NCI-H2029 treated with DMSO at 0.1 percent for 48 hours (cell line): ENCODE results near the gene KRTAP5-8.
A peak's percentile ranks its signal among the peaks of the same experiment; 100 is the strongest.
"Not testable (repeated sequence)": the region's sequence is repeated elsewhere in the genome, so short reads cannot be mapped to it uniquely, and the experiment has no call there.

Experiments
- DNase-seq: peaks from one replicate; lab custom pipeline; 2025; lab: John Stamatoyannopoulos, UW

The KRTAP5-8 gene

GRCh38 chr11:71574418-71574817, 36.6 kb downstream of the KRTAP5-8 start:
- peak; percentile 3 for DNase-seq

DNA sequence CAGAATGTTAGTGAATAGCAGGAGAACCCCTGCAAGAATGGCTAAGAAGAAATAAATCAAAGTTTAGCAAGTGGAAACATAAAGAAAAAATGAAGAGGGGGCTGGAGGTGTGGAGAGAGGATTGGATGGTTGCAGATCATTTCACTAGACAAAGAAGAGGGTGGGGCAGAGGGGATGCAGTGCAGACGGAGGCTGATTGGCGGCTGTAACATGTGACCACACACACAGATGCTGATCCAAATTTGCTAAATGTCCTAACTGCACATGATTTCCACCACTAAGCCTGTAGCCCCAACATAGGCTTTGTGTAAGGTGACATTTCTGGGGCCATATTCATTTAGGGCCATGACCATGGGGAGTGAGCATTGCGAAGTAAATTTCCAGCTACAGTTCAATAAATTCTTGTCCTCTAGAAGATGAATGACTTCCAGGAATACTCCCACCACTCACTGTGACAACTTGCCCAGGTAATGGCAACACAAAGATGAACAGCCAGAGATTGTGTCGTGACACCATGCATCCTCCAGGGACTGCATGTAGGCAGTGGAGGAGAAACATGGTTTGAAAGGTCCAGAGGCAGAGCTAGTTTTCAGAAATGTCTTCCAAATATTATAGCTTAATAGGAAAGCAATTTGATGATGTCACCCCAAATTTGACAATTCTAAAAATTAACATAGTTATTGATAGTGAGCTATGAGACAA, 38.0 kb downstream of the KRTAP5-8 start:
- DNase-seq = no peak

GRCh38 chr11:71576688-71577465, 39.1 kb downstream of the KRTAP5-8 start:
- DNase-seq = not testable (repeated sequence)

DNA sequence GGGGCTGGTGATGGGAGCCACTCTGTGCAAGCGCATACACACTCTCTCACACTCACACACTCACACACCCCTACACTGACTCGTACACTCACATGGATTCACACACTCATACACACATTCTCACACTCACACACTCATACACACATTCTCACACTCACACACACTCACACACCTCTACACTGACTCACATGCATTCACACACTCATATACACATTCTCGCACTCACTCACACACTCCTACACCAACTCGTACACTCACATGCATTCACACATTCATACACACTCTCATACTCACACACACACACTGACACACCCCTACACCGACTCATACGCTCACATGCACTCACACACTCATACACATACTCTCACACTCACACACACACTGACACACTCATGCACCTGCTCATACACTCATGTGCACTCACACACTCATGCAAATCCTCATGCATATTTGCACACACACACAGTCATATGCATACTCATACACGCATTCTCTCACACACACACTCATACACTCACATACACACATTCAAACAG, 39.7 kb downstream of the KRTAP5-8 start:
- no peak for DNase-seq

DNA sequence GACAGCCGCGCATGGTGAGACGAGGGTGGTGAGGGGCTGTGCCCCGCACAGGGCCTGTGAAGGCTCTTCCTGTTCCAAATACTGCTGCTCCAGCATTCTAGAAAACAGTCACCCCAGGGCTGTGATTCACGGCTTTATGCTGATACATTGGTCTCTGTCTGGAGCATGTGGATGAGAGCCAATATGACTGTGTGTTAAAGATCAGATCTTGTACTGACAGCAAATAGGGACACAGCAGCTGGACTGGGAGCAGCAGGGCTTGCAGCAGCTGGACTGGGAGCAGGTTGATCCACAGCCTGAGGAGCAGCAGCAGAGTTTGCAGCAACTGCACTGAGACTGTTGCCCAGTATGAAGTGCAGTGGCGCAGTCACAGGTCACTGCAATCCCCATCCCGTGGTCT, 41.7 kb downstream of the KRTAP5-8 start:
- not testable (repeated sequence) for DNase-seq

DNA sequence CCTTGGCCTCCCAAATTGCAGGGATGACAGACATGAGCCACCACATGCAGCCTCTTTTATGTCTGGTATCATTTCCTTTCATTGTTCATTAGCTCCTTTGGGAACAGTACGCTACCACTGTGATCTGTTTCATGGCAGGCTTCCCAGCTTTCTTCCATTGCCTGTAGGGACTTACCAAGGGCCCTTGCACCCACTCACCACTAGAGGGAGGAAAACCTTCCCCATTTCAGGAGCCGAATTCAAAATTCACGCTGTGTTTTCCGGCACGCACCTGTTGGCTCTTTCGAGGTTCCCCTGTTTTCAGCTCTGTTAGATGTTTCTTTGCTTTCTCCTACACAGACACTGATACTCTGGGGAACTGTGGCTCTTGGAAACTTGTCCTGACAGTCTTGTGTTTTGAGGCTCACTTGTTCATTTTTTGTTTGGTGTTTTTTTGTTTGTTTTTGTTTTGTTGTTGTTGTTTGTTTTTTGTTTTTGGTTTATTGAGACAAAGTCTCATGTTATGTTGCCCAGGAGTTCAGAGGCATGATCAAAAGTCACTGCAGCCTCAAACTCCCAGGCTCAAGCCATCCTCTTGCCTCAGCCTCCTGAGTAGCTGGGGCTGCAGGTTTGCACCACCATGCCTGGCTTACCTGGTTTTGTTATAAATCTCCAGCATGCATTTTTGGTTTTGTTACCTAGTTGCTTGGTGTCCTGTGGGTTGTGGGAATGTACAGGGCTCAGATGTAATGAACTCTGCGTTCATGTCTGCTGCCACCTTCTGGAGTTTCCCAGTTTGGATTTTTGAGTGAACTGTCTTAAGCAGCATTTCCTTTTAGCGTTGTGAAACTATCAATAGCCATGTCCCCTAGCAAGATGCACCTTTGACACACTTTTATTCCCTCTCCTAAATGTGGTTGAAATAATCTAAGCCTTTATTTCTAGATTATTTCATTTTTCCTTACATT, 42.5 kb downstream of the KRTAP5-8 start:
- DNase-seq = peak; percentile 73

DNA sequence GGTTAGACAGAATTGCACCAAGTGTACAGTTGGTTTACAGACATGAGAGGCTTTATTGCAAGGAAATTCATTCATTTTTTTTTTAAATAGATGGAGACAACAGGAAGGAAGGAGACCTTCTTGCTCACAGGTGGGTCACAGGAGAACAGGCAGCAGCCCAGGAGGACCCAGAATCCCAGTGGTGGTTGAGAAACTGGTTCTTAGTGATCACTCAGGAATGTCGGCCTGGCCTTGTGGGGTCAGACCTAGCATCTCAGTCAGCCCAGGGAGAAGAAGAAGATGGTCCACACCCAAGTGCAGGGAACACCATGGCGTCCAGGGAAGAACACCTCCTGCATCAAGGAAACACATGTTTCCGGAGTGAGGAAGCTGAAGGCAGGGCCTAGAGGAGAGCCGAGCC, 44.0 kb downstream of the KRTAP5-8 start:
- DNase-seq = no peak

- no peak for DNase-seq
Measured at GRCh38 chr11:71582309-71582895, 44.6 kb downstream of the KRTAP5-8 start, which contains the start of gene KRTAP5-11. Gene KRTAP5-11, minus strand, starts transcription at chr11:71582875. Its CDS starts 38 bp downstream, at chr11:71582837.

DNA sequence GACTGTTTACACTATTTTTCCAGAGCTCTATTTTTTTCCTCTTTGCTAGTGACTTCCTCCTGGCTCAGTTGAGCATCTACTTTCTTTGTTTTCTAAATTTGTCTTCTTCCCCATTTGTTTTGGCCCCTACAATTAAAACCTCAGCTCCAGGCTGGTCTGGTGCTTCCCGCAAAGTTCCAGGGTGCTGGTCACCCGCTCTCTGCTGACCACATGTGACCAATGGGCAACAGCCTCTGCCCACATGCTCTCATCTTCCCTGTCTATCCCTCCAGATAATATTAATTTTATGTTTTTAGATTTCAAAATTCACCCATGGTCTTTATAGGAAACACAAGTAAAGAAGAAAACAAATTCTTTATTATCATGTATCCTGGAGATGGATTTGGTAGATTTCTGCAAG, 45.1 kb downstream of the KRTAP5-8 start:
- not testable (repeated sequence) for DNase-seq

- DNase-seq = not testable (repeated sequence)
Measured at GRCh38 chr11:71585673-71586072, 47.8 kb downstream of the KRTAP5-8 start.

DNA sequence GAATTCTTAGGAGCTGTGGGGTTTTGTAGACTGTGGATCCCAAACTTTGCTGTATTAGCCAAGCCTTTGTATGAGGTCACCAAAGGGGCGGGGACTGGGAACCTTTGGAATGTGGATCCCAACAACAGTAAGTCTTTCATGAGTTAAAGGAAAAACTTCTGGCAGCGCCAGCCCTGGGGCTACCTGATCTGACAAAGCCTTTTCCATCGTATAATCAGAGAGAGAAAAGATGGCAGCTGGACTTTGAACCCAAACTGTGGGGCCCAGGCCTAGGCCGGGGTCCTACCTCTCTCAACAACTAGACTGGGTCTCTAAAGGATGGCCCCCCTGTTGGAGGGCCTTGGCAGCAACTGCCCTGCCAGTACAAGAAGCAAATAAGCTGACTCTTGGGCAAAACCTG, 50.5 kb downstream of the KRTAP5-8 start:
- DNase-seq = not testable (repeated sequence)
